ENCODE results near the gene F11.
"Not testable (repeated sequence)": the region's sequence is repeated elsewhere in the genome, so short reads cannot be mapped to it uniquely, and the experiment has no call there.

Gene F11

DNA sequence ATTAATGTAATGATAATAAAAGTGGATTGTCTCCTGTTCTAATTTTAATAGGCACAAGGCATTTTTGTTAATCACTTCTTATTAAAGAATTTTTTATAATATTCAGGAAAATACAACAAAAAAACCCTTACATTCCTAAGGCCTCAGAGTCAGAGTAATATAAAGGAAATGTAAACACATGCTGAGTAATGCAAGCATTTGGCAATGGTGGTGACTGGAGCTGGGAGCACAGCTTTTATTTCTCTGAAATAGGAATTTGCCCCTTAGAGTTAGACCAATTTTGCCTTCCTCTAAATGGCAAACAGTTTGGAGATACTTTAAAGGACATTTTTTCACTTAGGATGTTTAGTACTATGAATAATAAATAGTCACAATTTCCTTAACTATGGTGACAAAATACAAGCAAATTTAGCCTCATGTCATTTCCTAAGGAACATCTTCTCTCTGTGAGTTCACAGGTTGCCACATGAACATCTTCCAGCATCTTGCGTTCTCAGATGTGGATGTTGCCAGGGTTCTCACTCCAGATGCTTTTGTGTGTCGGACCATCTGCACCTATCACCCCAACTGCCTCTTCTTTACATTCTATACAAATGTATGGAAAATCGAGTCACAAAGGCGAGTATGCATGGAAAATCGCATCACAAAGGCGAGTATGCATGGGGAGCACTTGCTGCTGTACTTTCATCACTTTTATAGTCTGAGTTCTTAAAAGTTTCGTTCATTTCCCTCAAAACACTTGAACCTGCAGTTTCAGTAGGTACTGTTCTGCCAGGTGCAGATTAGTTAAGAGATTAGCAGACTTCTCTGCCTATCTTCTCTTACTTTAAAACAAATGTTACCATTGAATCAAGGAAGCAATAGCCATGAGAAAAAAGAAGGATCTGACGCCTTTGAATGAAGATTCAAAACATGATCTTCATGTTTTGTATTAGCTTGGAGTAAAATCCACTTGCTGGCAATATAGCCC lies 15.9 kb upstream of the F11 start:
- no peak for DNase-seq (ENCODE audit: low read depth)

DNA sequence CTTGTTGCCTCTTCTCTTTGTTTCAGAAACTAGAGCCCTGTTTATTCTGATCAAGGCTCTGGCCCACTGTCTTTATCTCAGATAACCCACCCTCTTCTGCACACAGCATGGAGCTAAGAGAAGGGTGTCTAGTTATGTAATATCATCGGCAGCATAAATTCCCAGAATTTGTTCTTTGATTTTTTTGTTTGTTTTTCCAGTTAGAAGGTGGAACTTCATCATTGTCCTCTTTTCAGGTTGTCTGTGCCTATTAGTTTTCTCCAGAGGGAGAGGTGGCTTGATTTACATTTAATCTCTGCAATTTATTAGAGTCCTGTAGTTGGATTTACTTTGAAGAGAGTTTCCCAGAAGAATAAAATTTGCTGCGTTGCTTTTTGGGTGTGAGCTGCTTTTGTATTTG lies 15.2 kb upstream of the F11 start:
- DNase-seq (ENCODE audit: low read depth) = no peak

DNA sequence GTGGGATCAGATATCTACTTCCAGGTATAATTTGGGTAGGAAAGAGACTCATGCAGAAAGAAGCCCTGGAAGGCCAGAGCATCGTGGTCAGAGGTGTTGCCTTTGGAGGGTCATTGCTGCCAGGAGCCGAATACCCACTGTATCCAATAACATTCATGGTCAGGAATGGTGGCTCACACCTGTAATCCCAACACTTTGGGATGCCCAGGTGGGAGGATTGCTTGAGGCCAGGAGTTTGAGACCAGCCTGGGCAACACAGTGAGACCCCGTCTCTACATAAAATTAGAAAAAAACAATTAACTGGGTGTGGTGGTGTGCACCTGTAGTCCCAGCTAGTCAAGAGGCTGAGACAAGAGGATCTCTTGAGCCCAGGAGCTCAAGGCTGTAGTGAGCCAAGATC lies 10.9 kb upstream of the F11 start:
- no peak for DNase-seq (ENCODE audit: low read depth)

DNA sequence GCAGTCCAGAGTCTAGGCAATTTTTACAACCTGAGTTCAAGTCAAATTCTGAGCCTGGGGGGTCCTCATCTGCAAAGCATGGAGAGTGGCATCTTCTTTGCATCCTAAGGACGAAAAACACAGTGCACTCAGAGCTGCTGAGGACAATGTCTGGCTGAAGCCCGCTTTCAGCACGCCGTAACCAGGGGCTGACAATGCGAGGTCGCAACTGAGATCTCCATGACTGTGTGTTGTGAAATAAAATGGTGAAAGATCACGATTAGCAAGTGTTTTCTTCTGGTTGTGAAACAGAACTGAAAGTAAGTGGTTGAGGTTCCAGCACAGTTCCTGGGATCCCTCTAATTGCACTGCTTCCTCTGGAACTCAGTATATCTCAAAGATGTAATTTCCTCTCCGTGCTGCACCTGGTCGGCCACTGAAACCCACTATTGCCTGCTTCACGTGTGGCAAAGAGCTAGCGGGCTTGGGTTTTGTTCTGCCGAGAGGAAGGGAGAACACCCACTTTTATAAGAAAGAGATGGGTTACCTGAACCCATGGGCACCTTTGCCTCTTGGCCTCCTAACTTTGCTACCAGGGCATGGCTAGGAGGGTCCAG lies 7.7 kb upstream of the F11 start:
- DNase-seq (ENCODE audit: low read depth) = no peak

DNA sequence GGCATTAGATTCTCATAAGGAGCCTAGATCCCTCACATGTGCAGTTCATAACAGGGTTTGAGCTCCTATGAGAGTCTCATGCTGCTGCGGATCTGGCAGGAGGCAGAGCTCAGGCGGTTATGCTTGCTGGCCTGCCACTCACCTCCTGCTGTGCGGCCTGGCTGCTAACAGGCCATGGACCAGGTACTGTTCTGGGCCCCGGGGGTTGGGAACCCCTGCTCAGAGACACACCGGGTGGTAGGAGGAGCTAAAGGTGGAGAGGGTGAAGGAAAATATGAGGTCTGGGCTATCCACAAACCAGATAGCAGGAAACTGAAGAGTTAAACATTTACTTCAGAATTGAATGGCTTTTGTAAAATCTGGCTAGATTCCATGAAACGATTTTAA lies 5.9 kb upstream of the F11 start:
- no peak for DNase-seq (ENCODE audit: low read depth)

DNA sequence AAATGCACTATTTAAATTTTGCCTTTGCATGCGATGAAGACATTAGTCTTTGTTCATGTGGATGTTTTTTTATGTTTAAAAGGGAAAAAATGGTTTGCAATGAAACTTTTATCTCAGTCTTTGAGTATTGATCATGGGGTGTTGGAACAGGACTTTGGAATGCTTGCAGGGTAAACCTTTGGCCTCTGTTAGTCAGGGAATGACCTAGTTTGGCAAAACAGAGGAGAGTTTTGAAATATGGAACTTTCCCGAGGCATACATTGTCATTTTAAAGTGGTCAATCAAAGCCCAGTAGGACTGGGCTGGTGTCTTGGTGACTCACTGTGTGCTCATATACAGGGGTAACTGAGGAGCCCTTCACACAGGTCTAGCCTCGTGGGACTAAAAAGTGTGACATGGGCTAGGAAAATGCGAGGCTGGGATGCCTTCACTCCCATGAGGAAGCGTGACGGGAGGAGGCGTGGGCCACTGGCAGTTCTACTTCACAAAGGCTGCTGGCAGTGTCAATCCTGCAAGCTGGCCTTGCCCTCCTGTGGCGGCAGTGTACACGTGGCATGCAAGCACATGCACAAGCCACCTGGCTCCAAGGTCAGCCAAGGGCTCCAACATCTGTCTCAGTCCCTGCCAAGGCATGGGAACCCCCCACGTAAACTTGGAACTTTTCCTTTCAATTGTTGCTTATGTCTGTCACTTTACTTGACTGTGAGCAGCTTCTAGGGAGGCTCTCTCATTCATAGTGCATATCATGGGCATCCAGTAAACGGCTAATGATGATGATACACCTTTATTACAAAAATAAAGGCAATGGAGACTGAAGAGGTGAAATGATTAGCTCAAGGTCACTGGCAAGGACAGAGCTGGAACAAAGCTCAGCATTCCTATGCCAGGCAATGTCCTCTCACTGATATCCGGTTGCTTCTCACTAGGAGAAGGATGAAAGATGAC lies 5.2 kb upstream of the F11 start:
- no peak for DNase-seq (ENCODE audit: low read depth)

DNA sequence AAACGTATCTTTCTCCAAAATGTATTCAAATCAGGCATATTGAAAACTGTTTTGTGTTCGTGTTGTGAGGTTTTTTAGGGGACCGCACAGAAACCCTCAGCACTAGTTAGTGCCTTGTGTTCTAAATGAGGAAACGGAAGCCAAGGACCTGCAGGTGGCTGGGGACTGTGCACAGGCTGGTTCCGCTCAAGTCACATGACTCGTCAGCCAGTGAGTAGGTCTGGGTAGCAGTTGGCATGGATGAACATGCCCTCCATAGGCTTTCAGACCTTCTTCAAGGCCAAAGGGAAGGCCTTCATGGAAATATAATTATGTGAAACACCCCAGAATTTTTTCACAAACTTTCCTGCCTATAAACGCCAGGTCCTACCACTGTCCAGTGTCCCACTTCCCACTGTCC lies 1.3 kb upstream of the F11 start:
- DNase-seq (ENCODE audit: low read depth) = no peak

DNA sequence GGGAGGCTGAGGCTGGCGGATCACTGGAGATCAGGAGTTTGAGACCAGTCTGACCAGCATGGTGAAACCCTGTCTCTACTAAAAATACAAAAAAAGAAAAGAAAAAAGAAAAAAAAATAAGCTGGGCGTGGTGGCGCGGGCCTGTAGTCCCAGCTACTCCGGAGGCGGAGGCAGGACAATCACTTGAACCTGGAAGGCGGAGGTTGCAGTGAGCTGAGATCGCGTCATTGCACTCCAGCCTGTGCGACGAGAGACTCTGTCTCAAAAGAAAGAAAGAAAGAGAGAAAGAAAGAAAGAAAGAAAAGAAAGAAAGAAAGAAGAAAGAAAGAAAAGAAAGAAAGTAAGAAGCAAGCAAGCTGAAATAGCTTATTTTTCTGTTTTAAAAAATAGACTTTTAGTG lies 739 bp upstream of the F11 start:
- DNase-seq (ENCODE audit: low read depth) = not testable (repeated sequence)

DNA sequence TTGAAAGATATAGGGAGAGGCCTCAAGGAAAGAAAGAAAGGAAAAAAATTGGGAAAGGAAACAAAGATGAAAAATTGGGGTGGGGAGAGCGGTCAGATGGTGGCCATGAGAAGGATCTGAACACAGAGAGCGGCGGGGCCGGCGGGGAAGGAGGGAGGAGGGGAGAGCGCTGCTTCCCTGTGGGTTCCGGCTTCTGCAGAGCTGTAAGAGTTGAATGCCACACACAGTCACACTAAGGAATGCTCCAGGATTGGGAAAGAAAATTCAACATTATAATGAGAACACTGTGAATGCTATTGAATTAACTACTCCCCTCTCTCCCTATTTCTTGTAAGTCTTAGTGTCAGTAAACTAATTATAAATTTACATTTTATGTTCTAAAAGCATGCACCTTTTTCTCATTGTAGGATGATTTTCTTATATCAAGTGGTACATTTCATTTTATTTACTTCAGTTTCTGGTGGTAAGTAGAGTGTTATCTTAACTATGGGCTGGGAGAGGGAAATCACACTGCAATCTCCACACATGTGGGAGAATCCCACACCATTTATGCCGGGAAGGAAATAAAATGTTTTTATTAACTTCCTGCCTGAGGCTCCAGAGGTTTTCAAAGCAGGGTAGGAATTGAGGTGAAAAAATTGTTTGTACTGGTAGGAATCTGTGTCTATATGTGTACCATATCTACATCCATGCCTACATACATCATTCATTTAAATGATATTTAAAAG lies 904 bp downstream of the F11 start:
- no peak for DNase-seq (ENCODE audit: low read depth)

DNA sequence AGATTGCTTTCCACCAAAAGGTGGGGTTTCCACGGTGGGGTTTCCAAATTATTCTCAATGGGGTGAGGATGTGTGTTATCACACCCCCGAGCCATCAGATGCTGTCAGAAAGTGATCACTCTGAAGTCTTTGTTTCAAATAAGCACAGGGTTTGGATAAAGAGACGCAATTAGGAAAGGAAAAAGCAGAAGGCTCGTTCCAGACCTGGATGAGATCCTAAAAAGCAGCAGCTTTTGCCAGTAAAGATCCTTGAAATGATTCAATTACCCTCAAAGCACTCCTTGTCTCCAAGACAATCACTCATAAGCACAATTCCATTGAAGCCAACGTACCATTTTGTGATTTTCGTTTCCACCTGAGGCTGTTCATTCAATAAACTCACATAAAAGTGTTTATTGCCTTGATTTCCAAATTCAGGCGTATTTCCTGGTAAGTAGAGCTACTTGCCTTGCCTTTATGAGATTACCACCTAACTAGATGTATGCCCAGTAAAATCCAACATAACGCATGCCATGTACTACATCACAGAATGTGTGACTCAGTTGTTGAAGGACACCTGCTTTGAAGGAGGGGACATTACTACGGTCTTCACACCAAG lies 5.2 kb downstream of the F11 start:
- no peak for DNase-seq (ENCODE audit: low read depth)

DNA sequence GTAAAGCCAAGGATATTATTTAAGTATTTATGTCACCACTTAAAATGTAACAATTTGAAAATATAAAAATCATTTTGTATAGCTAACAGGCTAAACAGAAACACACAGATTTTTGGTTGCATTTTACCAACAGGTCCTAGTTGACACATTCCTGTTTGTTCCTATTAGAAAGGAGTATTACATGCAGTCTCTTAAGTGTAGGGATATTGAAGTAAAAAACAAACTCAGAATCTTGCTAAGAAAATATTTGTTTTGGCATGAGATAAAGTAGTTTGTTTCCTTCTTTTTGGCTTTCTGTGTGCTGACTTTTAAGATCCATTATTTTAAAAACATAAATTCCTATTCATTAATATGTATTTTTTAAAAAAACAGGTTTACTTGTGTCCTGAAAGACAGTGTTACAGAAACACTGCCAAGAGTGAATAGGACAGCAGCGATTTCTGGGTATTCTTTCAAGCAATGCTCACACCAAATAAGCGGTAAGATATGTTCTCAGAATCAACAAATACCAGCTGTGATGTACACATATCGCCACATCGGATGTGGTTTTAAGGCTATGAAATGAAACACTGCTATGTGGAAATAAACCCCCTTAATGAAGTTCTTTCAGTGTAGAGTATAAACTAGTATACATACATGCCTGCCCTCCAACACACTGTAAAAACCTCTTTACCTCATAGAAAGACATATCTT lies 6.9 kb downstream of the F11 start:
- no peak for DNase-seq (ENCODE audit: low read depth)

DNA sequence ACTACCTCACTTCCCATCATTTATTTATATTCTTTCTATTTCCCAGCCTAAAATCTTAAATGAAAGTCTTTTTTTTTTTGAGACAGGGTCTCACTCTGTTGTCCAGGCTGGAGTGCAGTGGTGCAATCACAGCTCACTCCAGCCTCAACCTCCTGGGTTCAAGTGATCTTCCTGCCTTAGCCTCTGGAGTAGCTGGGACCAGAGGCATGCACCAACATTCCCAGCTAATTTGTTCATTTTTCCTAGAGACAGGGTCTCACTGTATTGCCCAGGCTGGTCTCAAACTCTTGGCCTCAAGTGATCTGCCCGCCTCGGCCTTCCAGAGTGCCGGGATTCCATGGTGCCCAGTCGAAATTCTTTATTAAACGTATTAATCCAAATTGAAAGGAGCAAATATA lies 7.4 kb downstream of the F11 start:
- not testable (repeated sequence) for DNase-seq (ENCODE audit: low read depth)

DNA sequence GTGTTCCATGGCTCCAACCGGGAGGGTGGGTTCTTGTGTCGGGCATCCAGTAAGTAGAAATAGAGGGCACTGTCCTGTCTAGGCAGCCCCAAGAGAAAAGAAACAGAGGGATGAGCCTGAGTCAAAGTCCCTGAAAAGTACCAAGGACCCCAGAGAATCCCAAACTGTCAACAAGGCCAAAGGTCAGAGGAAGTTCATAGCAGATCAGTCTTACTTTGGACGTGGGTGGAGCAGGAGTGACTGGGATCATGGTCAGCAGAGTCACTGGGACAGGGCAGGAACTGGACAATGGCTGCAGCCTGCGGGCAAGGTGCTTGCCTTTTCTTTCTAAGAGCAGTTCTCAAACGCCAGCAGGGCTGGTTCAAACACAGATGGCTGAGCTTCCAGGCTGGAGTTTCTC lies 17.3 kb downstream of the F11 start:
- no peak for DNase-seq (ENCODE audit: low read depth)

DNA sequence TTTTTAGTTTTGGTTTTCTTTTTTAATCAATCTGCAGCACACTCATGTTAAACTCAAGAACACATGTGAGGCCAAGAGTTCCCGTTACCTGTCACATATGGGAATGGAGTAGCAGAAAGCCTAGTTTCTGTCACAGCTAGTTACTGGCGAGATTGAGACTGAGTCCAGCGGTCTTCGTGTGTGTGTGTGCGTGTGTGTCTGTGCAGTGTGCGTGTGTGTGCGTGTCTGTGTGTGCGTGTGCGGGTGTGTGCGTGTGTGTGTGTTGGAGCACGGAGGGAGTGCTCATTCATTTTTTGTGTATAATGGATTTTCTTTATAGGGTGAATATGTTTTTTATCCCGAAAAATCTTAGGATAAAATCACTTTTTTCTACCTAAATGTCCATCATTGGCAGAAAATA lies 19.2 kb downstream of the F11 start:
- no peak for DNase-seq (ENCODE audit: low read depth)

DNA sequence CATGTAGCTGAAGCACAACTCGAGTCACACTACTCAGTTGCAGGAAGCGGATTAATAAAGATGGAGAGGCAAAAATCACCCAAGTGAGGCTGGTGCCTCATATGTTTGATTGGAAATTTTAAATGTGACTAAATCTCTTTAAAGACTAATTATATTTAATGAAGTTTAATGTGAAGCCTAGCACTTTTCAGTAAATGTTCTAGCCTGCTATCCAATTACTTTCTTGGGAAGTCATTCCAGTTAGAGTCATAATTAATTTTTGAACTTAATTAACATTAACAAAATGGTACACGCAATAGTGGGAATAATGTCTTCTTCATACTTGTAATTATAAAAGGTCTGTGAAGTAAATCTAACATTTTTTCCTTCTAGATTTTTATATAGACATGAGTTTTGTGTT lies 20.6 kb downstream of the F11 start:
- no peak for DNase-seq (ENCODE audit: low read depth)

DNA sequence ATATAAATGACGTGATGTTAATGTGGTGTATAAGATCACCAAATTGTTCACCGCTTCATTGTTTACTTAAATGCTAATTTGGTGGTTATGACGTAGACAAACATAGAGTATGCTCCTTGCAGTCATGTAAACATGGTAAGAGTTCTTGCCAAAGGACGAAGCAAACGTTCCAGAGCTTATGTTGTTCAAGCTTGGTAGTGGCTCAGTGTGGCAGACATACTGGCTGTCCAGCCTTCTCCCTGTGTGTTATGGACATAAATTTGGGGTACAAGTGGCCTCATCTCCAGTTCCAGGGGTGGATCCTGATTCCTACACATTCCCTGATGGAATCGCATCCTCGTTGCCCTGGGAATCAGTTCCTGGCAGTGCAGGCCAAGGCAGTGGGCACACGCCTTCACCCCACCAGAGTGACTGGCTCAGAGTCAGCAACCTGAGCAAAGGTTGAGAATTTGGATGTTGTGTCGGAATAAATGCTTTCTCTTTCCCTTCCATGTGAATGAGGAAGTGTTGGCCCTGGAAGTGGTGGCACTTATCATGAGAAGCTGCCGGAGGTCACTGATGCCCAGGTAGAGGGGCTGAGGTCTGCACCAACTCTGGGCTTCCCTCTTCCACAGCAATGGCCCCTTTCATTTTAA lies 25.4 kb downstream of the F11 start:
- DNase-seq (ENCODE audit: low read depth) = no peak

DNA sequence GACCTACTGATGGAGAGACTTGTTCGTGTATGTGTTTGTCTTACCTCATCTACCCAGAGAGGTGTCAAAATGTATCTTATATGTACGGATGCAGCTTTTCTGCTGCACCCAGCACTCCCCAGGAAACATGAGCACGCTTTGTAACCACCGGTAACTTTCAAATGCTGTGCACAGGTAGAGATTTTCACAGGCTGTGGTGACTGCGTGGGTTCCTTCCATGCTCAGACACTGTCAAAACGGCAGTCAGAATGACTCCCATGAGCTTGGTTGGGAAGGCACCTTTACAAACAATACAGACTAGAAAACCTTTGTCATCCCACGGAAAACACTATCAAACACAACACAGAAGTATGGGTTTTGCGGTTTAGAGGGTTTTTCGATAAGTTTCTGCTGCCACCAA lies 28.2 kb downstream of the F11 start:
- DNase-seq (ENCODE audit: low read depth) = no peak

DNA sequence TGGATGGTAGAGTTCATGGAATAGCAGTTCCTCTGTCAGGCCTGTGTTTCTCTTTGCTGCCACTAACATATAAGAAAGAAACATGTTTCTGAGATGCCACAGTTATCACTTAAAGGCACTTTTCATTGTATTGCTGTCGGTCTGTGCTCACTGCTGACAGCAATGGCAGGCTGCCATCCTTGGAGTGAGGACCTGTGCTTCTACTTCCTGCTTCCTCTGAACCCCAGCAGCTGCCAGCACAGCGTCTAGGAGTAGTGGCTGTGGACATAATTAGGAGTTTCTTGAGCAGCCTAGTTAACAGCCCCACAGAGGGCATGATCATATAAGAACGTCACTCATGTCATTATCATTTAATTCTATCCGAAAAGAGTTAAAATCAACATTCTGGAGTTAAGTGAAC lies 30.5 kb downstream of the F11 start:
- DNase-seq (ENCODE audit: low read depth) = no peak

DNA sequence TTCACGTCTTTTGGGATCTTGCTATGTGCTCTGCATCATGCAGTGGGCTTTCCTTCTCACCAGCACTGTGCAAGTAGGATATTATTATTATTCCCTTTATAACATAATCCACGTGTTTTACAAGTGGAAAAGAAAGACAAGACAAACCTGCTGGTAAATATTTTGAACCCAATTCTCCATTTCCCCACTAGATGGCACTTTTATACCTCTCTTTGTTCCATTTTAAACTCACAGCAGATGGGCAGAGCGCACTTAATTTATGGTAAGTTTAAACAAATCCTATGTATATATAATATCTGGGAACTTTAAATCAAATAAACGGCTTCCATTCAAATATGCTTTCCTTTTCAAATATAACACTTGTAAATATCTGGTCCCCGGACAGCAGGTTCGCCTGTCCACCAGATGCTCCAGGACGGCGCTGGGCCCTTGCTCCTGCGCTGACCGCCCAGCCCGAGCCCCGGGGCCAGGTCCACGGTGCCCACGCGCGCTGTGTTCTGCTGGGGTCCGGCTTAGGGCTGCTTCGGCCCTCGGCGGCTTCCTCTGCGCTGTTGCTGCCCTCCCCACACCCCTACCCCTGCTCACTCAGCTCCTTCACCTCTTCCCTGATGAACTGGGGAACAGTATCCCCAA lies 31.1 kb downstream of the F11 start:
- DNase-seq (ENCODE audit: low read depth) = no peak
